ENCODE measurements around the gene CAMK2D. TPM values are rescaled to one million over a fixed set of nuclear protein-coding genes. Genes with fewer than 3 reads are reported as not detected.

The CAMK2D gene
- total RNA-seq, 1 experiment from 2014 or later = 9.0 TPM

DNA sequence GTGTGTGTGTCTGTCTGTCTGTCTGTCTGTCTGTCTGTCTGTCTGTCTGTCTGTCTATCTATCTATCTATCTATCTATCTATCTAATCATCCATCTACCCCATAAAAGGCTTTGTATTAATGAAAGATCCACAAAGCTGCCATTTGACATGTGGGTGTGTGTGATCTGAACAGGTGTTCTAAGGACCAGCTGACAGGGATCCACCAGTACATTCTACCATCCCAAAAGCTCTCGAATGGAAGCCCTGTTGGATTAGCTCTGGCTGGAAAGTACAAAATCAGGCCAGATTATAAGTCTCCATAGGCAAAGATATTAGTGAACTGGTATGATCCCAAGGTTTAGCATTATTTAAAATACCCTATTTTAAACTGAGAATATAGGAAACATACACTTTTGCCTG, 299.3 kb downstream of the CAMK2D start:
- Histone ChIP-seq H3K9me3 (ENCODE audit: control insufficient read depth, low read depth, low read length) (no peaks in the 10 kb centered on the region), H3K4ac (ENCODE audit: low read depth, low read length) (no peak overlapping the region), H3K23me2 (ENCODE audit: insufficient read length, low read depth, low read length, poor library complexity, severe bottlenecking) (no peaks in the 10 kb centered on the region), H2BK15ac (ENCODE audit: low read depth, low read length) (no peak overlapping the region), H3K79me1 (ENCODE audit: insufficient read depth, low read depth, low read length, poor library complexity, severe bottlenecking) (no peaks in the 10 kb centered on the region), H2AFZ (ENCODE audit: low read length) (no peak overlapping the region), H3K14ac (ENCODE audit: insufficient read depth, low read length) (no peak overlapping the region), H3K27me3 (ENCODE audit: insufficient read depth, low read length) (no peaks in the 10 kb centered on the region), H3K79me2 (ENCODE audit: insufficient read depth, low read length) (no peaks in the 10 kb centered on the region), H2BK5ac (ENCODE audit: insufficient read length, low read length) (no peak overlapping the region), H3K9ac (ENCODE audit: extremely low read depth, insufficient read length, low read length) (no peak overlapping the region), H3K4me2 (ENCODE audit: insufficient read depth, insufficient read length, low read length) (no peak overlapping the region), H3T11ph (ENCODE audit: low read length) (no peak overlapping the region), H4K20me1 (ENCODE audit: control insufficient read depth, insufficient read depth, insufficient read length) (no peaks in the 10 kb centered on the region), H4K91ac (ENCODE audit: insufficient read length, low read depth, low read length) (no peak overlapping the region), H2BK120ac (ENCODE audit: low read depth, low read length, poor library complexity, severe bottlenecking) (no peak overlapping the region), H3K27ac (ENCODE audit: insufficient read length, low read depth, low read length) (no peak overlapping the region), H3K23ac (ENCODE audit: insufficient read length, low read depth, low read length) (no peak overlapping the region), H3K56ac (ENCODE audit: insufficient read length, low read depth, low read length) (no peak overlapping the region), H4K8ac (replicated peaks; ENCODE audit: insufficient read length, low read depth, low read length) (no peak overlapping the region), H4K5ac (ENCODE audit: insufficient read length, low read depth, low read length) (no peak overlapping the region), H3K18ac (ENCODE audit: insufficient read length, low read depth, low read length) (no peak overlapping the region), H3K4me1 (ENCODE audit: insufficient read depth, low read length) (no peaks in the 10 kb centered on the region; the same call in 1 of the 2 replicates), H2BK20ac (ENCODE audit: low read depth, low read length, poor library complexity, severe bottlenecking) (no peak overlapping the region), H2BK12ac (ENCODE audit: insufficient read length, low read depth, low read length) (no peak overlapping the region), H2AK5ac (ENCODE audit: insufficient read length, low read length) (no peak overlapping the region)
- WGBS (ENCODE audit: extremely low coverage, insufficient read length, low lambda C conversion rate) = no CpG with 5 or more reads among the region's 1 CpG
- Mint-ChIP-seq H3K4me1 (peaks cover 5 to 6% of the 10 kb centered on the region in 2 experiments), H3K27me3 (ENCODE audit: low read depth) (no peaks in the 10 kb centered on the region), H3K4me3 (no peak overlapping the region), H3K36me3 (ENCODE audit: insufficient read depth in 1 of 3, low read depth in 3 of 3) (peaks cover 0 to 2% (median 0%) of the 10 kb centered on the region in 3 experiments; a peak in 1 of 7 replicates), H3K27ac (no peak overlapping the region), H3K9me3 (no peaks in the 10 kb centered on the region)
- no peak for DNase-seq
- TF ChIP-seq CTCF (conservative IDR thresholded peaks at IDR 0.05) = no peak
